Thoracic aorta (tissue), 2 donors: ENCODE results near the gene CYP1A1. TPM values are rescaled to one million over a fixed set of nuclear protein-coding genes. Genes with fewer than 3 reads are reported as not detected.

Source experiments
- ATAC-seq: fragments of 150-250 bp; one replicate; pipeline ENCODE4 v1.8.0; 2017; ENCODE audit warnings: low read depth; ENCODE audit not compliant: insufficient number of reproducible peaks, low FRiP score
- DNase-seq: peaks from one replicate; pipeline ENCODE4 v3.0.0-alpha.2; 2020; ENCODE audit warnings: low spot score
- H3K27ac ChIP-seq, 2 donors: fragments of 200-600 bp; sonication (generic); 1 replicate in 1 of 2; 2 replicates in 1 of 2; pipeline ENCODE4 v1.5.1; 2016; ENCODE audit warnings: mild to moderate bottlenecking in 2 of 2, moderate library complexity in 2 of 2
- H3K27me3 ChIP-seq: fragments of 200-600 bp; sonication (generic); replicated peaks from 2 replicates; pipeline ENCODE4 v1.6.0; 2016; ENCODE audit warnings: mild to moderate bottlenecking; ENCODE audit not compliant: insufficient read depth
- H3K36me3 ChIP-seq: fragments of 200-600 bp; sonication (generic); one replicate; pipeline ENCODE4 v1.5.1; 2016
- H3K4me1 ChIP-seq, 2 donors: fragments of 200-600 bp; sonication (generic); 1 replicate in 1 of 2; 2 replicates in 1 of 2; pipeline versions ENCODE4 v1.5.1 to v1.6.0; 2016; ENCODE audit warnings: low read depth in 2 of 2, mild to moderate bottlenecking in 1 of 2; ENCODE audit not compliant: control insufficient read depth in 1 of 2
- H3K4me3 ChIP-seq: fragments of 200-600 bp; sonication (generic); 2 replicates; pipeline ENCODE4 v1.5.1; 2016; ENCODE audit warnings: mild to moderate bottlenecking
- H3K9me3 ChIP-seq: fragments of 200-600 bp; sonication (generic); 2 replicates; pipeline ENCODE4 v1.5.1; 2016
- CTCF ChIP-seq: fragments of 200-600 bp; sonication (generic); IDR thresholded peaks from one replicate; pipeline ENCODE4 v1.5.1; 2019; ENCODE audit warnings: antibody characterized with exemption
- total RNA-seq, 2 donors: library from RNA; depleted of rRNA; stranded (reverse); fragments of >200 nt; gene quantifications; one replicate each; pipeline versions ENCODE4 v1.1.0 to v1.2.3, GENCODE V29; 2016

CYP1A1 gene
- total RNA-seq, 2 donors from 2014 or later, result 0.54 TPM; not detected in 1

- H3K4me1 ChIP-seq, result no peaks in the 10 kb centered on the region
- DNase-seq (no peak), ATAC-seq (no peak)
- no peaks in the 10 kb centered on the region for H3K9me3 ChIP-seq
- no peaks in the 10 kb centered on the region for H3K36me3 ChIP-seq
- H3K27ac ChIP-seq, result no peak overlapping the region
- no peak for TF ChIP-seq CTCF
- H3K27me3 ChIP-seq, result no peaks in the 10 kb centered on the region
- no peak overlapping the region for H3K4me3 ChIP-seq
These were observed 33.4 kb upstream of the CYP1A1 start for GRCh38 chr15:74758736-74759135.

- Histone ChIP-seq H3K4me3 (no peak overlapping the region), H3K36me3 (no peaks in the 10 kb centered on the region), H3K27me3 (no peaks in the 10 kb centered on the region), H3K4me1 (no peaks in the 10 kb centered on the region), H3K9me3 (no peaks in the 10 kb centered on the region), H3K27ac (no peak overlapping the region)
- ATAC-seq, result no peak
- DNase-seq, result no peak
- TF ChIP-seq CTCF, result no peak
These were observed 29.4 kb upstream of the CYP1A1 start for GRCh38 chr15:74754593-74755215.

GRCh38 chr15:74752531-74752930 lies 27.2 kb upstream of the CYP1A1 start:
- no peak overlapping the region for H3K27ac ChIP-seq
- H3K36me3 ChIP-seq, result no peaks in the 10 kb centered on the region
- DNase-seq, result no peak
- no peak overlapping the region for H3K4me3 ChIP-seq
- no peaks in the 10 kb centered on the region for H3K27me3 ChIP-seq
- no peak for ATAC-seq
- no peaks in the 10 kb centered on the region for H3K4me1 ChIP-seq
- H3K9me3 ChIP-seq, result no peaks in the 10 kb centered on the region
- TF ChIP-seq CTCF, result no peak

- H3K36me3 ChIP-seq, result no peaks in the 10 kb centered on the region
- no peak for TF ChIP-seq CTCF
- H3K27me3 ChIP-seq, result no peaks in the 10 kb centered on the region
- no peak overlapping the region for H3K4me3 ChIP-seq
- no peak for ATAC-seq
- H3K27ac ChIP-seq, result no peak overlapping the region
- no peak for DNase-seq
- H3K9me3 ChIP-seq, result no peaks in the 10 kb centered on the region
- no peaks in the 10 kb centered on the region for H3K4me1 ChIP-seq
These were observed 26.7 kb upstream of the CYP1A1 start for GRCh38 chr15:74752011-74752410.

GRCh38 chr15:74750751-74751150 lies 25.4 kb upstream of the CYP1A1 start:
- no peaks in the 10 kb centered on the region for H3K36me3 ChIP-seq
- DNase-seq (no peak), ATAC-seq (no peak)
- H3K4me3 ChIP-seq, result no peak overlapping the region
- H3K9me3 ChIP-seq, result no peaks in the 10 kb centered on the region
- H3K27me3 ChIP-seq, result no peaks in the 10 kb centered on the region
- no peak overlapping the region for H3K27ac ChIP-seq
- no peak for TF ChIP-seq CTCF
- H3K4me1 ChIP-seq, result no peaks in the 10 kb centered on the region
